Measurements from ENCODE around the gene PDIA4. TPM values are rescaled to one million over a fixed set of nuclear protein-coding genes. Genes with fewer than 3 reads are reported as not detected.

Gene PDIA4
- total RNA-seq, 1 donor from 2014 or later: 123 TPM

GRCh38 chr7:149005427-149006344 lies 22.6 kb downstream of the PDIA4 start:
- Histone ChIP-seq H3K4me1 (no peaks in the 10 kb centered on the region), H3K36me3 (peaks cover 92% of the 10 kb centered on the region), H3K27ac (no peak overlapping the region), H3K27me3 (ENCODE audit: low read depth) (no peaks in the 10 kb centered on the region), H3K4me3 (no peak overlapping the region), H3K9me3 (no peaks in the 10 kb centered on the region)
- ATAC-seq (peak; percentile 89 to 90), DNase-seq (peak; percentile 93)
- intact Hi-C loops (cut with DNase I): loop anchor here (10.0 kb wide), 2 partner anchors 59 to 89 kb away; partner anchors contain the start of gene ZNF786
- peak; percentile 89 for TF ChIP-seq CTCF (IDR thresholded peaks at IDR 0.05)

- no peaks in the 10 kb centered on the region for H3K4me1 ChIP-seq
- ATAC-seq (no peak), DNase-seq (no peak)
- intact Hi-C loops (cut with DNase I): loop anchor here (10.0 kb wide), 2 partner anchors 60 to 90 kb away; partner anchors contain the start of gene ZNF786
- no peak overlapping the region for H3K4me3 ChIP-seq
- H3K9me3 ChIP-seq: no peaks in the 10 kb centered on the region
- TF ChIP-seq CTCF (IDR thresholded peaks at IDR 0.05): no peak
- peaks cover 82% of the 10 kb centered on the region for H3K36me3 ChIP-seq
- H3K27me3 ChIP-seq (ENCODE audit: low read depth): no peaks in the 10 kb centered on the region
- no peak overlapping the region for H3K27ac ChIP-seq
Observed at GRCh38 chr7:149004405-149005370, 23.6 kb downstream of the PDIA4 start.

- no peak for ATAC-seq
- Histone ChIP-seq H3K4me3 (no peak overlapping the region), H3K27ac (no peak overlapping the region), H3K9me3 (no peaks in the 10 kb centered on the region), H3K4me1 (no peaks in the 10 kb centered on the region), H3K36me3 (peaks cover 72% of the 10 kb centered on the region), H3K27me3 (ENCODE audit: low read depth) (no peaks in the 10 kb centered on the region)
- no peak for DNase-seq
- intact Hi-C loops (cut with DNase I): loop anchor here (10.0 kb wide), 2 partner anchors 61 to 91 kb away; partner anchors contain the start of gene ZNF786
- TF ChIP-seq CTCF (IDR thresholded peaks at IDR 0.05): no peak
Observed at GRCh38 chr7:149003560-149004305, 24.6 kb downstream of the PDIA4 start.

- no peaks in the 10 kb centered on the region for H3K4me1 ChIP-seq
- no peak overlapping the region for H3K4me3 ChIP-seq
- H3K27me3 ChIP-seq (ENCODE audit: low read depth): no peaks in the 10 kb centered on the region
- H3K9me3 ChIP-seq: no peaks in the 10 kb centered on the region
- no peak for DNase-seq
- TF ChIP-seq CTCF (IDR thresholded peaks at IDR 0.05): no peak
- intact Hi-C loops (cut with DNase I): loop anchor here (10.0 kb wide), 2 partner anchors 62 to 92 kb away; partner anchors contain the start of gene ZNF786
- H3K36me3 ChIP-seq: peaks cover 65% of the 10 kb centered on the region
- no peak overlapping the region for H3K27ac ChIP-seq
- no peak for ATAC-seq
Observed at GRCh38 chr7:149003018-149003417, 25.3 kb downstream of the PDIA4 start.
